ENCODE data around the gene NAA80. TPM values are rescaled to one million over a fixed set of nuclear protein-coding genes. Genes with fewer than 3 reads are reported as not detected.

The NAA80 gene
- total RNA-seq, 1 experiment from 2014 or later = 6.0 TPM

DNA sequence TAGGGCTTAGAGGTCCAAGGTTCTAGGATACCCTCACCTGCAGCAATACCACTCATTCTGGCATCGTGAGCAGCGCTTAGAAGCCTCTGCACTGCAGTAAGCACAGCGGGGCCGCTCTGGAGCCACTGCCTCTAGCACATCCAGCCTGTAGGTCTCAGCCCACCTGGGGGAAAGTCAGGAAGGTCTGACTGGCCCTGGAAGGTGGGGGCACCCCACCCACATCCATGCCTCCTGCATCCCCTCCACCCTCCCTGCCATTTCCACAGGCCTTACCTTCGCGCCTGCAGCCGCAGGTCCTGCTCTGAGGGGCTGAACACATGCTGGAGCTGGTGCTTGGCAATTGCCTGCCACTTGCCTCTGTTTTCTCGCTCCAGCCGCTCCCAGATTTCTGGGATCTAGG, 42.3 kb upstream of the NAA80 start:
- no peak for TF ChIP-seq CTCF (conservative IDR thresholded peaks at IDR 0.05)
- Histone ChIP-seq H3K4ac (ENCODE audit: low read depth, low read length) (no peak overlapping the region), H3K4me1 (ENCODE audit: insufficient read depth, low read length) (no peaks in the 10 kb centered on the region; the same call in 1 of the 2 replicates), H4K5ac (ENCODE audit: insufficient read length, low read depth, low read length) (no peak overlapping the region), H2BK5ac (ENCODE audit: insufficient read length, low read length) (no peak overlapping the region), H3K4me2 (ENCODE audit: insufficient read depth, insufficient read length, low read length) (no peak overlapping the region), H3K18ac (ENCODE audit: insufficient read length, low read depth, low read length) (no peak overlapping the region), H3K14ac (ENCODE audit: insufficient read depth, low read length) (no peak overlapping the region), H2BK15ac (ENCODE audit: low read depth, low read length) (no peak overlapping the region), H3K9ac (ENCODE audit: extremely low read depth, insufficient read length, low read length) (no peak overlapping the region), H3K79me1 (ENCODE audit: insufficient read depth, low read depth, low read length, poor library complexity, severe bottlenecking) (no peaks in the 10 kb centered on the region), H4K8ac (replicated peaks; ENCODE audit: insufficient read length, low read depth, low read length) (no peak overlapping the region), H3K23ac (ENCODE audit: insufficient read length, low read depth, low read length) (no peak overlapping the region), H2BK12ac (ENCODE audit: insufficient read length, low read depth, low read length) (no peak overlapping the region), H2BK120ac (ENCODE audit: low read depth, low read length, poor library complexity, severe bottlenecking) (no peak overlapping the region), H3K56ac (ENCODE audit: insufficient read length, low read depth, low read length) (no peak overlapping the region), H3K27me3 (ENCODE audit: insufficient read depth, low read length) (peaks cover 19% of the 10 kb centered on the region; the same call in 1 of the 2 replicates), H2BK20ac (ENCODE audit: low read depth, low read length, poor library complexity, severe bottlenecking) (no peak overlapping the region), H2AK5ac (ENCODE audit: insufficient read length, low read length) (no peak overlapping the region), H2AFZ (ENCODE audit: low read length) (no peak overlapping the region), H3K79me2 (ENCODE audit: insufficient read depth, low read length) (no peaks in the 10 kb centered on the region), H4K20me1 (ENCODE audit: control insufficient read depth, insufficient read depth, insufficient read length) (no peaks in the 10 kb centered on the region), H3K27ac (ENCODE audit: insufficient read length, low read depth, low read length) (no peak overlapping the region), H3T11ph (ENCODE audit: low read length) (no peak overlapping the region), H3K9me3 (ENCODE audit: control insufficient read depth, low read depth, low read length) (no peaks in the 10 kb centered on the region), H3K23me2 (ENCODE audit: insufficient read length, low read depth, low read length, poor library complexity, severe bottlenecking) (peaks cover 27% of the 10 kb centered on the region), H4K91ac (ENCODE audit: insufficient read length, low read depth, low read length) (no peak overlapping the region)
- Mint-ChIP-seq H3K9me3 (no peaks in the 10 kb centered on the region; a peak in 1 of 5 replicates), H3K27me3 (ENCODE audit: low read depth) (peaks cover 76% of the 10 kb centered on the region), H3K36me3 (ENCODE audit: insufficient read depth in 1 of 3, low read depth in 3 of 3) (no peaks in the 10 kb centered on the region; a peak in 3 of 7 replicates), H3K4me3 (0 out of 5 replicates have a peak overlapping the region, but pooled peaks of 1 of the 2 experiments have one; percentile 35), H3K27ac (no peak overlapping the region), H3K4me1 (peaks cover 21 to 30% of the 10 kb centered on the region in 2 experiments)
- WGBS (ENCODE audit: extremely low coverage, insufficient read length, low lambda C conversion rate) = no CpG with 5 or more reads among the region's 9 CpGs
- DNase-seq = no peak

Measured in H9 (cell line).